Thoracic aorta (tissue), 2 donors: ENCODE data around the gene SEPTIN1. TPM values are rescaled to one million over a fixed set of nuclear protein-coding genes. Genes with fewer than 3 reads are reported as not detected.

Source experiments
- ATAC-seq: fragments of 150-250 bp; one replicate; pipeline ENCODE4 v1.8.0; 2017; ENCODE audit warnings: low read depth; ENCODE audit not compliant: insufficient number of reproducible peaks, low FRiP score
- DNase-seq: peaks from one replicate; pipeline ENCODE4 v3.0.0-alpha.2; 2020; ENCODE audit warnings: low spot score
- H3K27ac ChIP-seq, 2 donors: fragments of 200-600 bp; sonication (generic); 1 replicate in 1 of 2; 2 replicates in 1 of 2; pipeline ENCODE4 v1.5.1; 2016; ENCODE audit warnings: mild to moderate bottlenecking in 2 of 2, moderate library complexity in 2 of 2
- H3K27me3 ChIP-seq: fragments of 200-600 bp; sonication (generic); replicated peaks from 2 replicates; pipeline ENCODE4 v1.6.0; 2016; ENCODE audit warnings: mild to moderate bottlenecking; ENCODE audit not compliant: insufficient read depth
- H3K36me3 ChIP-seq: fragments of 200-600 bp; sonication (generic); one replicate; pipeline ENCODE4 v1.5.1; 2016
- H3K4me1 ChIP-seq, 2 donors: fragments of 200-600 bp; sonication (generic); 1 replicate in 1 of 2; 2 replicates in 1 of 2; pipeline versions ENCODE4 v1.5.1 to v1.6.0; 2016; ENCODE audit warnings: low read depth in 2 of 2, mild to moderate bottlenecking in 1 of 2; ENCODE audit not compliant: control insufficient read depth in 1 of 2
- H3K4me3 ChIP-seq: fragments of 200-600 bp; sonication (generic); 2 replicates; pipeline ENCODE4 v1.5.1; 2016; ENCODE audit warnings: mild to moderate bottlenecking
- H3K9me3 ChIP-seq: fragments of 200-600 bp; sonication (generic); 2 replicates; pipeline ENCODE4 v1.5.1; 2016
- total RNA-seq, 2 donors: library from RNA; depleted of rRNA; stranded (reverse); fragments of >200 nt; gene quantifications; one replicate each; pipeline versions ENCODE4 v1.1.0 to v1.2.3, GENCODE V29; 2016
- TF ChIP-seq, protein P1 (sequence below): fragments of 200-600 bp; sonication (generic); IDR thresholded peaks from one replicate; pipeline ENCODE4 v1.5.1; 2019; ENCODE audit warnings: antibody characterized with exemption

Gene SEPTIN1
- total RNA-seq, 2 donors from 2014 or later = 3.0 to 4.2 TPM

DNA sequence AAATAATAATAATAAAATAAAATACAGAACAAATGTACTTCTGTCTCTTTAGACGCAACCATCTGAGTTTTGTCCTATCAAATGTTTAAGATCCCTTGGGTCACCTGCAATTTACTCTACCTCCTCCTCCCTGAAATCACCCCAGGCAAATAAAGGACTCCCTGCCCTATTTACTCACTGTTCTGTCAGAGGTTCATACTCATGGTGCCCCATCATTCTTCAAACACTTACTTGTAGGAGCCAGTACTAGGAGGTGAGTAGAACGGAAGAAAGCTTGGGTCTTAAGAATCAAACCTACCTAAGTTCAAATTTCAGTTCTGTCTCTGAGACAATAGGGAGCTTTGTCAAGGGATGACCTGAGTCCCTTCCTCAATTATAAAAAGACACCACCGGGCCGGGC is 15.8 kb downstream of the SEPTIN1 start:
- H3K4me1 ChIP-seq = peaks cover 23 to 24% of the 10 kb centered on the region in 2 donors
- TF ChIP-seq, protein P1, sequence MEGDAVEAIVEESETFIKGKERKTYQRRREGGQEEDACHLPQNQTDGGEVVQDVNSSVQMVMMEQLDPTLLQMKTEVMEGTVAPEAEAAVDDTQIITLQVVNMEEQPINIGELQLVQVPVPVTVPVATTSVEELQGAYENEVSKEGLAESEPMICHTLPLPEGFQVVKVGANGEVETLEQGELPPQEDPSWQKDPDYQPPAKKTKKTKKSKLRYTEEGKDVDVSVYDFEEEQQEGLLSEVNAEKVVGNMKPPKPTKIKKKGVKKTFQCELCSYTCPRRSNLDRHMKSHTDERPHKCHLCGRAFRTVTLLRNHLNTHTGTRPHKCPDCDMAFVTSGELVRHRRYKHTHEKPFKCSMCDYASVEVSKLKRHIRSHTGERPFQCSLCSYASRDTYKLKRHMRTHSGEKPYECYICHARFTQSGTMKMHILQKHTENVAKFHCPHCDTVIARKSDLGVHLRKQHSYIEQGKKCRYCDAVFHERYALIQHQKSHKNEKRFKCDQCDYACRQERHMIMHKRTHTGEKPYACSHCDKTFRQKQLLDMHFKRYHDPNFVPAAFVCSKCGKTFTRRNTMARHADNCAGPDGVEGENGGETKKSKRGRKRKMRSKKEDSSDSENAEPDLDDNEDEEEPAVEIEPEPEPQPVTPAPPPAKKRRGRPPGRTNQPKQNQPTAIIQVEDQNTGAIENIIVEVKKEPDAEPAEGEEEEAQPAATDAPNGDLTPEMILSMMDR = no peak
- peaks cover 16% of the 10 kb centered on the region for H3K36me3 ChIP-seq
- no peaks in the 10 kb centered on the region for H3K27me3 ChIP-seq
- no peaks in the 10 kb centered on the region for H3K9me3 ChIP-seq
- H3K27ac ChIP-seq = no peak overlapping the region
- H3K4me3 ChIP-seq = no peak overlapping the region
- no peak for ATAC-seq
- DNase-seq = no peak

DNA sequence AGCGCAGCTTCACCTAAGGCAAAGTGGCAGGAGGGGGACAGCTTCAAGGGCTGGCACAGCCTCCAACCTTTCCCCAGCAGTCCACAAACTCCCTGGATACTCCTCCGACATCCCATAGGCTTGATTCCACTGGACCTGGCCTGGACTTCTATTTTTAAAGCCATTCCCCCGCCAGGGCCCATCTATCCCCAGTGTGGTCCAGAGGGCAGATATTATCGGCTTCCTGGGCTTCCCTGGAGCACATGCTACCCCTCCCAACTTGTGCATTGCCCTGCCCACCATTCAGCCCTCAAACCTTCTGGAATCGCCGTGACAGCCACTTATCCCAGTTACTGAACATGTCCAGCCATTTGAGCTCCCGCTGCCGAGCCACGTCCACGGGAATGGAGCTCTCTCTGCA is 17.2 kb downstream of the SEPTIN1 start:
- Histone ChIP-seq H3K27ac (no peak overlapping the region), H3K36me3 (peaks cover 18% of the 10 kb centered on the region), H3K4me1 (peaks cover 20 to 24% of the 10 kb centered on the region in 2 donors), H3K9me3 (no peaks in the 10 kb centered on the region), H3K4me3 (no peak overlapping the region), H3K27me3 (no peaks in the 10 kb centered on the region)
- TF ChIP-seq, protein P1 = no peak
- DNase-seq (no peak), ATAC-seq (no peak)

DNA sequence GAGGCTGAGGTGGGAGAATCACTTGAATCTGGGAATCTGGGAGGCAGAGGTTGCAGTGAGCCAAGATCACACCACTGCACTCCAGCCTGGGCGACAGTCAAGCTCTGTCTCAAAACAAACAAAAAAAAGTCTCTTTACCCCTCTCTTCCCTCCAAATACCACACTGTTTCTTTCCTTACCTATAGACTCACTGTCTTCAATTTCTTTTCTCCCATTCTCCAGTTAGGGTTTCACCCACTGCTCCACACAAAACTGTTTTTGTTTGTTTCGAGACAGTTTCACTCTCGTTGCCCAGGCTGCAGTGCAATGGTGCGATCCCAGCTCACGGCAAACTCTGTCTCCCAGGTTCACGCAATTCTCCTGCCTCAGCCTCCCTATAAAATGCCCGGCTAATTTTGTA is 21.2 kb downstream of the SEPTIN1 start:
- H3K27me3 ChIP-seq = no peaks in the 10 kb centered on the region
- TF ChIP-seq, protein P1 = no peak
- ATAC-seq = no peak
- H3K27ac ChIP-seq = no peak overlapping the region
- H3K4me3 ChIP-seq = no peak overlapping the region
- DNase-seq = no peak
- no peaks in the 10 kb centered on the region for H3K9me3 ChIP-seq
- H3K36me3 ChIP-seq = peaks cover 38% of the 10 kb centered on the region
- peaks cover 6 to 7% of the 10 kb centered on the region in 2 donors for H3K4me1 ChIP-seq

DNA sequence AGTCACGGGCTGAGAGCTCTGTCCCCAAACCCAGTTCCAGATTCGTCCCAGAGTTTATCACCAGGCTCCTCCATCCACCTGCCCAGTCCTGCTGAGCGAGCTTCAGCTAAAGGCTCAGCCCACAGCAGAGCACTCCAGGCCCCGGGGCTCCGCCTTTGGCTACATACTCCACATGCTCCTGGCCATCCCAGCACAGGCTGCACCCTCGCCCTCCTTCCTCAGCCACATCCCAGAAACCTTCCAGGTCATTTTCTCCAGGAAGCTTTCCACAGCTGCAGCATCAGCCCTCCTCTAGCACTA is 22.5 kb downstream of the SEPTIN1 start:
- H3K4me3 ChIP-seq = no peak overlapping the region
- H3K27me3 ChIP-seq = no peaks in the 10 kb centered on the region
- no peaks in the 10 kb centered on the region for H3K9me3 ChIP-seq
- no peak for ATAC-seq
- TF ChIP-seq, protein P1 = no peak
- DNase-seq = no peak
- H3K4me1 ChIP-seq = peaks cover 10 to 14% of the 10 kb centered on the region in 2 donors
- peaks cover 33% of the 10 kb centered on the region for H3K36me3 ChIP-seq
- H3K27ac ChIP-seq = no peak overlapping the region

DNA sequence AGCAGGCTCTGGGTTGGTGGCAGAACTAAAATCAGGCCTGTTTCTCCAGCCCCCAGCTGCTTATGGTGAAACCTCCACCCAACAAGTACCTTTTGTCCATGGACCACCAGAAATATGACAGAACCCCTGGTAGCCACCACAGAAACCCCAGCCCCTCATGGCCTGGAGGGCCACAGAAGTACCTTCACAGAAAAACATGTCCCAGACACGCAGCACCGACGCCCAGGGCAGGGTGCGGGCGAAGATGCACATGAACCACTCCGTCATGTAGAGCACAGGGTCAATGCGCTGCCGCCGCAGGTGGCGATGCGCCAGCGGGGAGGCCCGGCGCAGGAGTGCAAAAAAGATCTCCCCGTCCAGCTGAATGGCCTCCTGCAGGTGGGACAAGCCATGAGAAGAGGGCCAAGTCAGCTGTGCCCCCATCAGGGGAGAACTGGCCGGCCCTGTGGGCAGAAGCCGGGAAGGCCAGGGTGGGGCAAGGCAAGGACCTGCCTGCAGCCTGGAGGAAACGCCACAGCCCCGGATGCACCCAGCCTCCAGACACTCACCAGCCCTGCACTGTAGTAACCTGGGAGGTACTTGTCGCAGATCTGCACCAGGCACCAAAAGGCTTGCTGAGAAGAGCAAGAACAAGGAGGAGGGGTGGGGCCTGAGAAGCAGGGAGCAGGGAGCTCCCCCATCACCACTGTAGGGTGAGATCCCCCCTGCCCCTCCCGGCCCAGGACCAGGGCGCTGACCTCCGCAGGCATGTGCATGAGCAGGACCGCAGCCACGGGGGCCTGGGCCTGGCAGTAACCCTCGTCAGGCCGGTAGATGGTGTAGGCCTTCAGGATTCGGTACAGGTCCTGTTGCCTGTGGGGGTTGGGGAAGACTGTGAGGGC is 23.1 kb downstream of the SEPTIN1 start:
- DNase-seq = no peak
- H3K36me3 ChIP-seq = peaks cover 33% of the 10 kb centered on the region
- H3K9me3 ChIP-seq = no peaks in the 10 kb centered on the region
- no peak overlapping the region for H3K4me3 ChIP-seq
- H3K27me3 ChIP-seq = no peaks in the 10 kb centered on the region
- H3K4me1 ChIP-seq = peaks cover 13 to 18% of the 10 kb centered on the region in 2 donors
- ATAC-seq = no peak
- no peak overlapping the region for H3K27ac ChIP-seq
- TF ChIP-seq, protein P1 = no peak
